ENCODE data around the gene SHOC1. TPM values are rescaled to one million over a fixed set of nuclear protein-coding genes. Genes with fewer than 3 reads are reported as not detected.

The SHOC1 gene
- total and polyA plus RNA-seq, 10 donors: 0.07 TPM; not detected in 9

GRCh38 chr9:111833941-111834340, 39.2 kb upstream of the SHOC1 start:
- intact Hi-C loops (cut with DNase I; ENCODE audit: low total_unique reads): loop anchor here (5.0 to 10.0 kb wide), 2 partner anchors 51 to 243 kb away; no protein-coding TSS in a partner anchor

GRCh38 chr9:111832449-111832848, 37.7 kb upstream of the SHOC1 start:
- no peak overlapping the region for H3K4me3 ChIP-seq
- H3K9me3 ChIP-seq: no peaks in the 10 kb centered on the region
- intact Hi-C loops (cut with DNase I; ENCODE audit: low total_unique reads): loop anchor here (5.0 to 10.0 kb wide), 2 partner anchors 52 to 245 kb away; no protein-coding TSS in a partner anchor
- DNase-seq: no peak
- TF ChIP-seq POLR2AphosphoS5 (IDR thresholded peaks at IDR 0.05) (no peak), CTCF (IDR thresholded peaks at IDR 0.05 in 8 of 11, conservative IDR thresholded peaks at IDR 0.05 in 3 of 11) (no peak), POLR2A (IDR thresholded peaks at IDR 0.05) (no peak)
- WGBS, 5 donors: 92 to 100% (median 96%) methylated on average over 2 of the region's 2 CpGs
- no peaks in the 10 kb centered on the region for H3K27me3 ChIP-seq (replicated peaks in 1 of 7)
- H3K36me3 ChIP-seq: no peaks in the 10 kb centered on the region
- peaks cover 0 to 10% (median 4%) of the 10 kb centered on the region in 6 donors for H3K4me1 ChIP-seq
- H3K27ac ChIP-seq: no peak overlapping the region

More at GRCh38 chr9:111833941-111834340, 39.2 kb upstream of the SHOC1 start:
- no peaks in the 10 kb centered on the region for H3K27me3 ChIP-seq (replicated peaks in 1 of 7)
- no peak for TF ChIP-seq POLR2AphosphoS5 (IDR thresholded peaks at IDR 0.05)
- TF ChIP-seq CTCF (IDR thresholded peaks at IDR 0.05 in 8 of 11, conservative IDR thresholded peaks at IDR 0.05 in 3 of 11): no peak
- no peak for TF ChIP-seq POLR2A (IDR thresholded peaks at IDR 0.05)
- H3K4me3 ChIP-seq: no peak overlapping the region
- peaks cover 0 to 14% (median 6%) of the 10 kb centered on the region in 6 donors for H3K4me1 ChIP-seq
- no peak for DNase-seq
- H3K27ac ChIP-seq: no peak overlapping the region
- WGBS, 5 donors: 82 to 95% (median 88%) methylated on average over 4 of the region's 4 CpGs
- H3K9me3 ChIP-seq: no peaks in the 10 kb centered on the region
- no peaks in the 10 kb centered on the region for H3K36me3 ChIP-seq

GRCh38 chr9:111831371-111832108, 36.8 kb upstream of the SHOC1 start:
- Histone ChIP-seq H3K27ac (no peak overlapping the region), H3K27me3 (replicated peaks in 1 of 7) (no peaks in the 10 kb centered on the region), H3K9me3 (no peaks in the 10 kb centered on the region), H3K4me1 (peaks cover 0 to 10% (median 4%) of the 10 kb centered on the region in 6 donors), H3K4me3 (no peak overlapping the region), H3K36me3 (no peaks in the 10 kb centered on the region)
- intact Hi-C loops (cut with DNase I; ENCODE audit: low total_unique reads): loop anchor here (5.0 to 10.0 kb wide), 2 partner anchors 53 to 246 kb away; no protein-coding TSS in a partner anchor
- 76 to 87% (median 83%) methylated on average over 5 of the region's 5 CpGs for WGBS, 5 donors
- no peak for DNase-seq
- TF ChIP-seq CTCF (IDR thresholded peaks at IDR 0.05 in 8 of 11, conservative IDR thresholded peaks at IDR 0.05 in 3 of 11): no peak

- intact Hi-C loops (cut with DNase I; ENCODE audit: low total_unique reads): no loop called here
- 41 to 60% (median 43%) methylated on average over 4 of the region's 4 CpGs for WGBS, 5 donors
- Histone ChIP-seq H3K9me3 (no peaks in the 10 kb centered on the region), H3K36me3 (no peaks in the 10 kb centered on the region), H3K4me3 (no peak overlapping the region), H3K27ac (no peak overlapping the region), H3K4me1 (peaks cover 0 to 10% (median 4%) of the 10 kb centered on the region in 6 donors), H3K27me3 (replicated peaks in 1 of 7) (no peaks in the 10 kb centered on the region)
- DNase-seq: no peak
- TF ChIP-seq CTCF (IDR thresholded peaks at IDR 0.05 in 8 of 11, conservative IDR thresholded peaks at IDR 0.05 in 3 of 11): peak in 8 of 11 experiments; percentile 10 to 46 (median 34)
- no peak for TF ChIP-seq POLR2AphosphoS5 (IDR thresholded peaks at IDR 0.05)
Observed at GRCh38 chr9:111828193-111828592, 33.5 kb upstream of the SHOC1 start.

Measured in spleen (tissue), 11 donors.